Heart right ventricle (tissue), 16 donors: ENCODE results near the gene C2CD3. TPM values are rescaled to one million over a fixed set of nuclear protein-coding genes. Genes with fewer than 3 reads are reported as not detected.
A peak's percentile ranks its signal among the peaks of the same experiment; 100 is the strongest.

Experiments
- ATAC-seq, 8 donors: fragments of 200-7000 bp; cut with Tn5 transposase; one replicate each; pipeline ENCODE4 v1.9.1; 2020; ENCODE audit warnings: mild to moderate bottlenecking in 8 of 8, moderate library complexity in 8 of 8, moderate number of reproducible peaks in 1 of 8
- DNase-seq, 2 donors: peaks; one replicate each; pipeline ENCODE4 v3.0.0-alpha.2; 2020
- H3K27ac ChIP-seq, 10 donors: fragments of 200-600 bp; sonication (generic) in 2 of 10; one replicate each; pipeline versions ENCODE4 v1.5.0 to v1.8.0; 2020 to 2022; ENCODE audit warnings: mild to moderate bottlenecking in 3 of 10
- H3K27me3 ChIP-seq, 7 donors: fragments of 200-600 bp; one replicate each; pipeline ENCODE4 v1.8.0; 2021 to 2022; ENCODE audit warnings: mild to moderate bottlenecking in 2 of 7
- H3K36me3 ChIP-seq, 9 donors: fragments of 200-600 bp; sonication (generic) in 1 of 9; one replicate each; pipeline versions ENCODE4 v1.5.0 to v1.8.0; 2020 to 2022; ENCODE audit warnings: mild to moderate bottlenecking in 2 of 9
- H3K4me1 ChIP-seq, 9 donors: fragments of 200-600 bp; sonication (generic) in 1 of 9; one replicate each; pipeline versions ENCODE4 v1.5.0 to v1.8.0; 2020 to 2022; ENCODE audit warnings: mild to moderate bottlenecking in 4 of 9
- H3K4me3 ChIP-seq, 10 donors: fragments of 200-600 bp; sonication (generic) in 2 of 10; one replicate each; pipeline versions ENCODE4 v1.5.0 to v1.8.0; 2020 to 2022; ENCODE audit warnings: mild to moderate bottlenecking in 7 of 10, moderate library complexity in 2 of 10
- H3K9me3 ChIP-seq, 11 donors: fragments of 200-600 bp in 10 of 11; sonication (generic) in 2 of 11; one replicate each; pipeline versions ENCODE4 v1.5.0 to v1.8.0; 2013 to 2022; ENCODE audit warnings: mild to moderate bottlenecking in 2 of 11, control low read depth in 1 of 11, moderate library complexity in 1 of 11
- CTCF ChIP-seq, 9 donors: fragments of 200-600 bp; sonication (generic) in 2 of 9; IDR thresholded peaks; one replicate each; pipeline versions ENCODE4 v1.5.0 to v1.8.0; 2021 to 2022; ENCODE audit warnings: antibody characterized with exemption in 9 of 9, mild to moderate bottlenecking in 5 of 9, moderate library complexity in 1 of 9
- WGBS, 2 donors: extraction: QIAGEN DNeasy Blood & Tissue Kit; methylation state at CpG; one replicate each; pipeline ENCODE4 v1.1.7; 2013; ENCODE audit warnings: inconsistent platforms in 1 of 2; 5-methylcytosine and 5-hydroxymethylcytosine counted together
- intact Hi-C, 10 donors: fragments of 100-400 bp; cut with DNase I; formaldehyde crosslinking; loops; one replicate each; pipeline versions ENCODE4 v1.11.1 to v1.14.2; 2022
- polyA plus RNA-seq, 2 donors: library from polyadenylated mRNA; stranded (reverse); fragments of 200-250 nt; gene quantifications; one replicate each; pipeline ENCODE4 v1.2.3, GENCODE V29; 2013
- total RNA-seq, 10 donors: library from RNA; stranded (reverse); fragmentation: NEBNext Ultra II Directional in 3 of 10; extraction: Animal tissue kit (Norgen Biotek cat#: 25700) in 3 of 10; gene quantifications; one replicate each; pipeline versions ENCODE4 v1.2.1 to v1.2.4, GENCODE V29; 2021 to 2023
- donor health status: Arrhythmogenic right ventricular cardiomyopathy.
- donor health status: ischemic (EF 13 %, LVEDD 7.1; RV severe dilation, severe dysfunction).
- donor health status: healthy with polysubstance abuse.
- donor health status: DM: no; HTN: yes; CAD: no.
- donor health status: DM: no; HTN: no; CAD: no.
- donor health status: ischemic (EF 25% LVEDD 6.9; RV normal size, moderate dysfunction).
- donor health status: ischemic (EF 25% LVEDD 5.7; RV mildly dilated, moderate dysfunction).
- donor health status: healthy.
- donor health status: DM: yes; HTN: yes; CAD: no.
- donor health status: Ischemic cardiomyopathy.
- donor health status: ischemic (EF 35%, LVEDD 5.7; RV mildly dilated, moderate dysfunction).
- donor health status: nonischemic (EF 11% LVEDD 7.7; RV severe dilation, severe dysfunction).
- donor health status: DM: yes; HTN: yes; CAD: no.
- donor health status: PGD.
- donor health status: ischemic (EF 29% LVEDD 5.4; RV normal size, mild dysfunction).
- donor health status: nonischemic (EF 23%, LVEDD 6.1; RV moderate dilation, normal function).

C2CD3 gene
- total and polyA plus RNA-seq, 12 donors: 7.8 to 14.8 (median 11.9) TPM

GRCh38 chr11:74011360-74012073, 159.3 kb downstream of the C2CD3 start:
- ATAC-seq: peak in 3 of 8 donors; percentile 14 to 57 (median 36)
- H3K9me3 ChIP-seq: no peaks in the 10 kb centered on the region
- intact Hi-C loops: no loop called here
- peaks cover 0 to 60% (median 26%) of the 10 kb centered on the region in 9 donors for H3K4me1 ChIP-seq
- peaks cover 0 to 37% (median 0%) of the 10 kb centered on the region in 9 donors for H3K36me3 ChIP-seq
- DNase-seq: no peak
- TF ChIP-seq CTCF (IDR thresholded peaks at IDR 0.05): no peak
- H3K4me3 ChIP-seq: no peak overlapping the region
- no peaks in the 10 kb centered on the region for H3K27me3 ChIP-seq
- WGBS, 2 donors: 71% methylated on average over 8 of the region's 8 CpGs
- H3K27ac ChIP-seq: peak overlapping the region in 2 of 10 donors; percentile 27 to 35

GRCh38 chr11:74010306-74011300, 160.2 kb downstream of the C2CD3 start:
- no peaks in the 10 kb centered on the region for H3K27me3 ChIP-seq
- peaks cover 0 to 67% (median 26%) of the 10 kb centered on the region in 9 donors for H3K4me1 ChIP-seq
- no peak for ATAC-seq
- no peaks in the 10 kb centered on the region for H3K9me3 ChIP-seq
- DNase-seq: no peak
- H3K36me3 ChIP-seq: peaks cover 0 to 34% (median 0%) of the 10 kb centered on the region in 9 donors
- 81 to 84% methylated on average over 9 of the region's 9 CpGs for WGBS, 2 donors
- H3K4me3 ChIP-seq: no peak overlapping the region
- peak overlapping the region in 3 of 10 donors; percentile 30 to 65 (median 35) for H3K27ac ChIP-seq
- intact Hi-C loops: no loop called here
- TF ChIP-seq CTCF (IDR thresholded peaks at IDR 0.05): no peak

GRCh38 chr11:74009675-74010305, 161.0 kb downstream of the C2CD3 start:
- Histone ChIP-seq H3K4me3 (no peak overlapping the region), H3K27me3 (no peaks in the 10 kb centered on the region), H3K36me3 (peaks cover 0 to 40% (median 0%) of the 10 kb centered on the region in 9 donors), H3K4me1 (peaks cover 0 to 67% (median 26%) of the 10 kb centered on the region in 9 donors), H3K9me3 (no peaks in the 10 kb centered on the region), H3K27ac (peak overlapping the region in 3 of 10 donors; percentile 14 to 65 (median 30))
- intact Hi-C loops: no loop called here
- 68 to 75% methylated on average over 5 of the region's 5 CpGs for WGBS, 2 donors
- ATAC-seq: no peak
- no peak for TF ChIP-seq CTCF (IDR thresholded peaks at IDR 0.05)
- DNase-seq: no peak

- intact Hi-C loops: no loop called here
- no peaks in the 10 kb centered on the region for H3K27me3 ChIP-seq
- peaks cover 0 to 67% (median 26%) of the 10 kb centered on the region in 9 donors for H3K4me1 ChIP-seq
- no peak for TF ChIP-seq CTCF (IDR thresholded peaks at IDR 0.05)
- peaks cover 0 to 46% (median 0%) of the 10 kb centered on the region in 9 donors for H3K36me3 ChIP-seq
- no peak for DNase-seq
- no peak overlapping the region for H3K4me3 ChIP-seq
- H3K27ac ChIP-seq: peak overlapping the region in 2 of 10 donors; percentile 65 to 68
- ATAC-seq: no peak
- 57 to 76% methylated on average over 3 of the region's 3 CpGs for WGBS, 2 donors
- H3K9me3 ChIP-seq: no peaks in the 10 kb centered on the region
Measured at GRCh38 chr11:74009230-74009547, 161.6 kb downstream of the C2CD3 start.
